Limb (tissue), 2 donors: ENCODE measurements around the gene LGALS9.
"Not testable (repeated sequence)": the region's sequence is repeated elsewhere in the genome, so short reads cannot be mapped to it uniquely, and the experiment has no call there.

Source experiments
- DNase-seq, 2 donors: peaks; one replicate each; pipeline ENCODE4 v3.0.0-alpha.2; 2016; ENCODE audit errors: extremely low spot score in 2 of 2

LGALS9 gene

GRCh38 chr17:27654136-27654535 is 23.1 kb downstream of the LGALS9 start:
- DNase-seq: no peak

GRCh38 chr17:27654654-27655524 is 23.9 kb downstream of the LGALS9 start:
- peak; percentile 31 to 78 for DNase-seq

- not testable (repeated sequence) for DNase-seq
Measured at GRCh38 chr17:27655525-27656111, 24.6 kb downstream of the LGALS9 start.

- not testable (repeated sequence) for DNase-seq
Measured at GRCh38 chr17:27656620-27657019, 25.6 kb downstream of the LGALS9 start.

GRCh38 chr17:27657620-27658019 is 26.6 kb downstream of the LGALS9 start:
- DNase-seq: no peak

- DNase-seq: no peak
Measured at GRCh38 chr17:27659683-27660082, 28.7 kb downstream of the LGALS9 start.

- no peak for DNase-seq
Measured at GRCh38 chr17:27660436-27660835, 29.4 kb downstream of the LGALS9 start.

GRCh38 chr17:27663936-27664605 is 33.1 kb downstream of the LGALS9 start:
- DNase-seq: no peak

- DNase-seq: no peak
Measured at GRCh38 chr17:27664606-27664965, 33.6 kb downstream of the LGALS9 start.

GRCh38 chr17:27665549-27665948 is 34.6 kb downstream of the LGALS9 start:
- no peak for DNase-seq

GRCh38 chr17:27666270-27666669 is 35.3 kb downstream of the LGALS9 start:
- not testable (repeated sequence) for DNase-seq

GRCh38 chr17:27666831-27667560 is 36.0 kb downstream of the LGALS9 start:
- no peak for DNase-seq

GRCh38 chr17:27667656-27668487 is 36.9 kb downstream of the LGALS9 start:
- no peak for DNase-seq

GRCh38 chr17:27668488-27668823 is 37.5 kb downstream of the LGALS9 start:
- no peak for DNase-seq

- no peak for DNase-seq
Measured at GRCh38 chr17:27669136-27669535, 38.1 kb downstream of the LGALS9 start.

GRCh38 chr17:27669850-27670249 is 38.9 kb downstream of the LGALS9 start:
- DNase-seq: no peak

- DNase-seq: no peak
Measured at GRCh38 chr17:27670791-27671590, 40.0 kb downstream of the LGALS9 start.

GRCh38 chr17:27671591-27671910 is 40.6 kb downstream of the LGALS9 start:
- no peak for DNase-seq

- DNase-seq: not testable (repeated sequence)
Measured at GRCh38 chr17:27671977-27672480, 41.0 kb downstream of the LGALS9 start.

- no peak for DNase-seq
Measured at GRCh38 chr17:27674335-27674734, 43.3 kb downstream of the LGALS9 start.
